HepG2 (cell line): ENCODE measurements around the gene SCN4B. TPM values are rescaled to one million over a fixed set of nuclear protein-coding genes. Genes with fewer than 3 reads are reported as not detected.

Experiments
- CBX2 ChIP-seq, 2 experiments: fragments of 200-600 bp in 1 of 2; sonication (generic); formaldehyde crosslinking in 1 of 2; IDR thresholded peaks; 2 replicates each; pipeline versions ENCODE4 v1.7.0 to v1.8.1; 2018 to 2022; ENCODE audit warnings: low read depth in 2 of 2, low read length in 1 of 2, mild to moderate bottlenecking in 1 of 2, missing genetic modification reagents in 1 of 2
- HCFC1 ChIP-seq: fragments of 150-350 bp; IDR thresholded peaks from 2 replicates; pipeline ENCODE4 v1.6.1; 2014; ENCODE audit warnings: low read depth, low read length
- HIVEP1 ChIP-seq: sonication (generic); formaldehyde crosslinking; IDR thresholded peaks from 2 replicates; pipeline ENCODE4 v1.4.0; 2020; ENCODE audit warnings: mild to moderate bottlenecking, missing genetic modification reagents
- JUN ChIP-seq: sonication (generic); formaldehyde crosslinking; IDR thresholded peaks from 2 replicates; pipeline ENCODE4 v1.4.0; 2020; ENCODE audit warnings: mild to moderate bottlenecking, missing genetic modification reagents
- KAT7 ChIP-seq: IDR thresholded peaks from 2 replicates; pipeline ENCODE4 v1.6.1; 2018; ENCODE audit warnings: borderline replicate concordance, missing compliant biosample characterization
- KAT8 ChIP-seq: IDR thresholded peaks from 2 replicates; pipeline ENCODE4 v1.6.1; 2016; ENCODE audit warnings: missing genetic modification reagents, missing compliant biosample characterization
- KLF6 ChIP-seq: IDR thresholded peaks from 2 replicates; pipeline ENCODE4 v1.8.0; 2016; ENCODE audit warnings: missing biosample characterization, missing genetic modification reagents
- MATR3 ChIP-seq: sonication (generic); formaldehyde crosslinking; IDR thresholded peaks from 2 replicates; pipeline ENCODE4 v1.4.0; 2020; ENCODE audit warnings: missing genetic modification reagents
- MZF1 ChIP-seq: sonication (generic); formaldehyde crosslinking; IDR thresholded peaks from 2 replicates; pipeline ENCODE4 v1.8.1; 2023; ENCODE audit warnings: mild to moderate bottlenecking, missing genetic modification reagents, borderline replicate concordance
- PAWR ChIP-seq: sonication (generic); formaldehyde crosslinking; IDR thresholded peaks from 2 replicates; pipeline ENCODE4 v1.4.0; 2020; ENCODE audit warnings: missing genetic modification reagents, mild to moderate bottlenecking, borderline replicate concordance
- PCBP1 ChIP-seq: fragments of 200-400 bp; formaldehyde crosslinking; IDR thresholded peaks from 2 replicates; pipeline ENCODE4 v1.6.1; 2017; ENCODE audit warnings: mild to moderate bottlenecking, low read depth, low read length, borderline replicate concordance
- PLRG1 ChIP-seq: fragments of 450-650 bp; conservative IDR thresholded peaks from 2 replicates; pipeline ENCODE4 v1.6.1; 2016
- REXO4 ChIP-seq: sonication (generic); formaldehyde crosslinking; IDR thresholded peaks from 2 replicates; pipeline ENCODE4 v1.8.0; 2022; ENCODE audit warnings: missing genetic modification reagents, mild to moderate bottlenecking, borderline replicate concordance
- SNAI1 ChIP-seq: sonication (generic); formaldehyde crosslinking; IDR thresholded peaks from 2 replicates; pipeline ENCODE4 v1.5.0; 2020; ENCODE audit warnings: mild to moderate bottlenecking, missing genetic modification reagents, borderline replicate concordance
- ZFP36L1 ChIP-seq: sonication (generic); formaldehyde crosslinking; IDR thresholded peaks from 2 replicates; pipeline ENCODE4 v1.8.0; 2022; ENCODE audit warnings: mild to moderate bottlenecking, missing genetic modification reagents, moderate library complexity
- ZFP62 ChIP-seq: sonication (generic); formaldehyde crosslinking; IDR thresholded peaks from 2 replicates; pipeline ENCODE4 v1.4.0; 2020; ENCODE audit warnings: missing genetic modification reagents
- ZNF33B ChIP-seq: sonication (generic); formaldehyde crosslinking; IDR thresholded peaks from 2 replicates; pipeline ENCODE4 v1.5.1; 2020; ENCODE audit warnings: mild to moderate bottlenecking, missing genetic modification reagents
- ZNF430 ChIP-seq: sonication (generic); formaldehyde crosslinking; IDR thresholded peaks from 2 replicates; pipeline ENCODE4 v1.9.0; 2021; ENCODE audit warnings: mild to moderate bottlenecking, missing genetic modification reagents
- ZNF569 ChIP-seq: sonication (generic); formaldehyde crosslinking; IDR thresholded peaks from 2 replicates; pipeline ENCODE4 v1.5.0; 2020; ENCODE audit warnings: mild to moderate bottlenecking, missing genetic modification reagents, moderate library complexity, borderline replicate concordance
- ZNF605 ChIP-seq: sonication (generic); formaldehyde crosslinking; IDR thresholded peaks from 2 replicates; pipeline ENCODE4 v1.8.0; 2022; ENCODE audit warnings: mild to moderate bottlenecking, missing genetic modification reagents
- ZNF619 ChIP-seq: sonication (generic); formaldehyde crosslinking; IDR thresholded peaks from 2 replicates; pipeline ENCODE4 v1.4.0; 2020; ENCODE audit warnings: mild to moderate bottlenecking, missing genetic modification reagents
- ZNF670 ChIP-seq: sonication (generic); formaldehyde crosslinking; IDR thresholded peaks from 2 replicates; pipeline ENCODE4 v1.8.0; 2022; ENCODE audit warnings: mild to moderate bottlenecking, missing genetic modification reagents, borderline replicate concordance
- ZSCAN22 ChIP-seq: sonication (generic); formaldehyde crosslinking; IDR thresholded peaks from 2 replicates; pipeline ENCODE4 v1.4.0; 2020; ENCODE audit warnings: mild to moderate bottlenecking, missing genetic modification reagents
- polyA plus RNA-seq, 8 experiments: library from polyadenylated mRNA; depleted of rRNA in 3 of 8; stranded (reverse) in 7 of 8; unstranded in 1 of 8; fragments of >200 nt; fragmentation: Illumina TruSeq in 4 of 8; extraction: Trizol in 4 of 8; gene quantifications; 2 replicates each; pipeline versions ENCODE4 v1.2.1 to v1.2.3, GENCODE V29; 2011 to 2016; ENCODE audit warnings: low read depth in 4 of 8, missing spikeins in 1 of 8, mixed read lengths in 1 of 8; ENCODE audit not compliant: insufficient read depth in 1 of 8
- total RNA-seq, 5 experiments: library from RNA; depleted of rRNA; stranded (reverse); fragments of >200 nt; fragmentation: Illumina TruSeq; extraction: Trizol; gene quantifications; 2 replicates each; pipeline ENCODE4 v1.2.3, GENCODE V29; 2016; ENCODE audit warnings: low read depth in 1 of 5
- TF ChIP-seq, protein P1 (sequence below): sonication (generic); formaldehyde crosslinking; IDR thresholded peaks from 2 replicates; pipeline ENCODE4 v1.8.0; 2023; ENCODE audit warnings: mild to moderate bottlenecking, missing genetic modification reagents
- TF ChIP-seq, protein P2 (sequence below): sonication (generic); formaldehyde crosslinking; IDR thresholded peaks from 2 replicates; pipeline ENCODE4 v1.8.1; 2023; ENCODE audit warnings: mild to moderate bottlenecking, moderate library complexity, missing genetic modification reagents
- TF ChIP-seq, protein P3 (sequence below): sonication (generic); formaldehyde crosslinking; IDR thresholded peaks from 2 replicates; pipeline ENCODE4 v1.5.1; 2020; ENCODE audit warnings: mild to moderate bottlenecking, missing genetic modification reagents, moderate library complexity
- TF ChIP-seq, protein P4 (sequence below): sonication (generic); formaldehyde crosslinking; IDR thresholded peaks from 2 replicates; pipeline ENCODE4 v1.5.0; 2020; ENCODE audit warnings: mild to moderate bottlenecking, missing genetic modification reagents
- TF ChIP-seq, protein P5 (sequence below): sonication (generic); formaldehyde crosslinking; IDR thresholded peaks from 2 replicates; pipeline ENCODE4 v1.4.0; 2020; ENCODE audit warnings: mild to moderate bottlenecking, missing genetic modification reagents

Gene SCN4B
- total and polyA plus RNA-seq, 2 of the 13 experiments (the other 11 are each of a cell fraction or from before 2014, with no cell fraction given): 0.04 to 0.29 TPM

DNA sequence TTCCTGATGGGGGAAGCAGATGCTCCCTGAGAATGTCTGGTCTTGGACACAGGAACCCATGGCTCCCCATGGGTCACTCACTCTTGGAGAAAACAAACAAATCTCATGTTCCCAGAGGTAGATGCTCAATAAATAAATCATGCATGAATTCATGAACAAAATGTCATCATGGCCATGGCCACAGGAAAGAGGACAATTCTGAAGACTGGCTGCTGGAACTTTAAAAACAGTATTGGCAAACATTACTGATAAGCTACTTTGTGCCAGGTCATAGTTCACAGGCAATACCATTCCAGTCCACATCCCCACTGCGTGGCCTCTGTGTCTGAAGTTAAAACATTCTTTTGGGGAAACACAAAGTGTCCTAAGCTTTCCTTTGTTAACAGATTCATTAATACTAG lies 56.7 kb downstream of the SCN4B start (continued):
- TF ChIP-seq KAT8 (CRISPR knock-in tag) (peak; percentile 49; the same call in 1 of the 2 replicates), PCBP1 (no peak), ZNF605 (no peak), ZFP36L1 (no peak), KAT7 (CRISPR knock-in tag) (no peak), ZNF33B (CRISPR knock-in tag) (no peak), SNAI1 (no peak), PLRG1 (no peak), ZNF569 (CRISPR knock-in tag) (no peak), HIVEP1 (no peak), MATR3 (CRISPR knock-in tag) (no peak), CBX2 (IDR thresholded peaks at IDR 0.05; ENCODE audit: low read depth, low read length) (no peak), CBX2 (CRISPR knock-in tag; IDR thresholded peaks at IDR 0.05; ENCODE audit: low read depth) (no peak), ZFP62 (CRISPR knock-in tag) (no peak), JUN (CRISPR knock-in tag) (no peak), PAWR (no peak), MZF1 (CRISPR knock-in tag) (no peak), ZNF619 (CRISPR knock-in tag) (no peak), ZNF670 (CRISPR knock-in tag) (no peak), ZNF430 (CRISPR knock-in tag) (no peak), ZSCAN22 (CRISPR knock-in tag) (no peak), REXO4 (CRISPR knock-in tag) (no peak), KLF6 (CRISPR knock-in tag) (0 out of 2 replicates have a peak, but pooled peaks have one; percentile 19), HCFC1 (no peak)
- TF ChIP-seq, protein P1, sequence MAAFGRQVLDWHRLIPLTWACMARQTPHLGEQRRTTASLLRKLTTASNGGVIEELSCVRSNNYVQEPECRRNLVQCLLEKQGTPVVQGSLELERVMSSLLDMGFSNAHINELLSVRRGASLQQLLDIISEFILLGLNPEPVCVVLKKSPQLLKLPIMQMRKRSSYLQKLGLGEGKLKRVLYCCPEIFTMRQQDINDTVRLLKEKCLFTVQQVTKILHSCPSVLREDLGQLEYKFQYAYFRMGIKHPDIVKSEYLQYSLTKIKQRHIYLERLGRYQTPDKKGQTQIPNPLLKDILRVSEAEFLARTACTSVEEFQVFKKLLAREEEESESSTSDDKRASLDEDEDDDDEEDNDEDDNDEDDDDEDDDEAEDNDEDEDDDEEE (CRISPR knock-in tag): no peak
- TF ChIP-seq, protein P2, sequence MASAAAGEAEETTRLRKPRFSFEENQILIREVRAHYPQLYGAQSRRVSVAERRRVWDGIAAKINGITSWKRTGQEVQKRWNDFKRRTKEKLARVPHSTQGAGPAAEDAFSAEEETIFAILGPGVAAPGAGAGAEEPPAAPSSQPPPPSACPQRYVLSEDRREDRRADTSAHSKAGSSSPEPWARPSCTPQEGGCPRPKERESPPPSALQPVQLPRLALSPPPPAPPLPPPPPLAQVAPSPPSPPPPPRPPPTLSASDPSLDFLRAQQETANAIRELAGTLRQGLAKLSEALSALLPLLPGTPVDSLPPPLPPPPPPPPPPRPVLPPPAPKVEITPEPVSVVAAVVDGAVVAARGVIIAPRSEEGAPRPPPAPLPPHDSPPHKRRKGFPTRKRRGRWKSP (CRISPR knock-in tag): 0 out of 2 replicates have a peak, but pooled peaks have one; percentile 51
- TF ChIP-seq, protein P3, sequence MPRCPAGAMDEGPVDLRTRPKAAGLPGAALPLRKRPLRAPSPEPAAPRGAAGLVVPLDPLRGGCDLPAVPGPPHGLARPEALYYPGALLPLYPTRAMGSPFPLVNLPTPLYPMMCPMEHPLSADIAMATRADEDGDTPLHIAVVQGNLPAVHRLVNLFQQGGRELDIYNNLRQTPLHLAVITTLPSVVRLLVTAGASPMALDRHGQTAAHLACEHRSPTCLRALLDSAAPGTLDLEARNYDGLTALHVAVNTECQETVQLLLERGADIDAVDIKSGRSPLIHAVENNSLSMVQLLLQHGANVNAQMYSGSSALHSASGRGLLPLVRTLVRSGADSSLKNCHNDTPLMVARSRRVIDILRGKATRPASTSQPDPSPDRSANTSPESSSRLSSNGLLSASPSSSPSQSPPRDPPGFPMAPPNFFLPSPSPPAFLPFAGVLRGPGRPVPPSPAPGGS (CRISPR knock-in tag): no peak
- TF ChIP-seq, protein P4, sequence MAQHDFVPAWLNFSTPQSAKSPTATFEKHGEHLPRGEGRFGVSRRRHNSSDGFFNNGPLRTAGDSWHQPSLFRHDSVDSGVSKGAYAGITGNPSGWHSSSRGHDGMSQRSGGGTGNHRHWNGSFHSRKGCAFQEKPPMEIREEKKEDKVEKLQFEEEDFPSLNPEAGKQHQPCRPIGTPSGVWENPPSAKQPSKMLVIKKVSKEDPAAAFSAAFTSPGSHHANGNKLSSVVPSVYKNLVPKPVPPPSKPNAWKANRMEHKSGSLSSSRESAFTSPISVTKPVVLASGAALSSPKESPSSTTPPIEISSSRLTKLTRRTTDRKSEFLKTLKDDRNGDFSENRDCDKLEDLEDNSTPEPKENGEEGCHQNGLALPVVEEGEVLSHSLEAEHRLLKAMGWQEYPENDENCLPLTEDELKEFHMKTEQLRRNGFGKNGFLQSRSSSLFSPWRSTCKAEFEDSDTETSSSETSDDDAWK (CRISPR knock-in tag): no peak
- TF ChIP-seq, protein P5, sequence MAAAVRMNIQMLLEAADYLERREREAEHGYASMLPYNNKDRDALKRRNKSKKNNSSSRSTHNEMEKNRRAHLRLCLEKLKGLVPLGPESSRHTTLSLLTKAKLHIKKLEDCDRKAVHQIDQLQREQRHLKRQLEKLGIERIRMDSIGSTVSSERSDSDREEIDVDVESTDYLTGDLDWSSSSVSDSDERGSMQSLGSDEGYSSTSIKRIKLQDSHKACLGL (CRISPR knock-in tag): no peak
